Measurements from ENCODE around the gene HSFX3.
"Not testable (repeated sequence)": the region's sequence is repeated elsewhere in the genome, so short reads cannot be mapped to it uniquely, and the experiment has no call there.

HSFX3 gene

GRCh38 chrX:149549701-149550100, at the start of gene HSFX3:
HSFX3 (minus strand) TSS chrX:149549924; CDS start chrX:149549852, 72 bp downstream.
- FAIRE-seq, result peak; percentile 87
- not testable (repeated sequence) for DNase-seq (ENCODE audit: insufficient read length, low spot score)

- DNase-seq (ENCODE audit: insufficient read length, low spot score); FAIRE-seq: not testable (repeated sequence)
Measured at GRCh38 chrX:149598603-149599002, 48.9 kb upstream of the HSFX3 start.

- not testable (repeated sequence) for FAIRE-seq
Measured at GRCh38 chrX:149595943-149596342, 46.2 kb upstream of the HSFX3 start.

GRCh38 chrX:149595214-149595613, 45.5 kb upstream of the HSFX3 start, which contains the start of gene HSFX2:
HSFX2 (minus strand) TSS chrX:149595314; CDS start chrX:149594700, 614 bp downstream.
- DNase-seq (ENCODE audit: insufficient read length, low spot score); FAIRE-seq: not testable (repeated sequence)

More at GRCh38 chrX:149595943-149596342, 46.2 kb upstream of the HSFX3 start:
- not testable (repeated sequence) for DNase-seq (ENCODE audit: insufficient read length, low spot score)

- DNase-seq (ENCODE audit: insufficient read length, low spot score); FAIRE-seq: not testable (repeated sequence)
Measured at GRCh38 chrX:149590993-149591392, 41.3 kb upstream of the HSFX3 start.

GRCh38 chrX:149587359-149587758, 37.6 kb upstream of the HSFX3 start, which contains the start of gene MAGEA9B:
MAGEA9B (minus strand) TSS chrX:149587459; CDS start chrX:149583179, 4,280 bp downstream.
- not testable (repeated sequence) for DNase-seq (ENCODE audit: insufficient read length, low spot score); FAIRE-seq

- not testable (repeated sequence) for FAIRE-seq; DNase-seq (ENCODE audit: insufficient read length, low spot score)
Measured at GRCh38 chrX:149585631-149586030, 35.9 kb upstream of the HSFX3 start.

GRCh38 chrX:149573456-149573855, 23.7 kb upstream of the HSFX3 start:
- FAIRE-seq; DNase-seq (ENCODE audit: insufficient read length, low spot score): not testable (repeated sequence)

- FAIRE-seq (no peak), DNase-seq (ENCODE audit: insufficient read length, low spot score) (no peak)
Measured at GRCh38 chrX:149572743-149573142, 23.0 kb upstream of the HSFX3 start.

- no peak for FAIRE-seq
- DNase-seq (ENCODE audit: insufficient read length, low spot score), result no peak
Measured at GRCh38 chrX:149571770-149572169, 22.0 kb upstream of the HSFX3 start.

- no peak for DNase-seq (ENCODE audit: insufficient read length, low spot score)
- peak; percentile 45 for FAIRE-seq
Measured at GRCh38 chrX:149570668-149571067, 20.9 kb upstream of the HSFX3 start.

- FAIRE-seq, result no peak
Measured at GRCh38 chrX:149569770-149570169, 20.0 kb upstream of the HSFX3 start.

GRCh38 chrX:149568701-149569296, 19.1 kb upstream of the HSFX3 start:
- FAIRE-seq, result no peak
- no peak for DNase-seq (ENCODE audit: insufficient read length, low spot score)

More at GRCh38 chrX:149569770-149570169, 20.0 kb upstream of the HSFX3 start:
- no peak for DNase-seq (ENCODE audit: insufficient read length, low spot score)

GRCh38 chrX:149567621-149568417, 18.1 kb upstream of the HSFX3 start:
- FAIRE-seq, result no peak
- no peak for DNase-seq (ENCODE audit: insufficient read length, low spot score)

GRCh38 chrX:149563359-149563758, 13.6 kb upstream of the HSFX3 start:
- DNase-seq (ENCODE audit: insufficient read length, low spot score) (no peak), FAIRE-seq (no peak)

- FAIRE-seq, result peak; percentile 89
- DNase-seq (ENCODE audit: insufficient read length, low spot score), result not testable (repeated sequence)
Measured at GRCh38 chrX:149555251-149555650, 5.5 kb upstream of the HSFX3 start.

- FAIRE-seq, result peak; percentile 64
- not testable (repeated sequence) for DNase-seq (ENCODE audit: insufficient read length, low spot score)
Measured at GRCh38 chrX:149551939-149552248, 2.2 kb upstream of the HSFX3 start.

- not testable (repeated sequence) for DNase-seq (ENCODE audit: insufficient read length, low spot score)
- FAIRE-seq, result peak; percentile 88
Measured at GRCh38 chrX:149551245-149551938, 1.7 kb upstream of the HSFX3 start.

GRCh38 chrX:149550454-149550853, 730 bp upstream of the HSFX3 start:
- not testable (repeated sequence) for FAIRE-seq

GRCh38 chrX:149547782-149548181, 1.9 kb downstream of the HSFX3 start:
- not testable (repeated sequence) for FAIRE-seq; DNase-seq (ENCODE audit: insufficient read length, low spot score)

More at GRCh38 chrX:149550454-149550853, 730 bp upstream of the HSFX3 start:
- not testable (repeated sequence) for DNase-seq (ENCODE audit: insufficient read length, low spot score)

- not testable (repeated sequence) for DNase-seq (ENCODE audit: insufficient read length, low spot score); FAIRE-seq
Measured at GRCh38 chrX:149546962-149547361, 2.8 kb downstream of the HSFX3 start.

All from GM19239 (cell line).